GM12878 (cell line): Measurements from ENCODE around the gene LILRB5. TPM values are rescaled to one million over a fixed set of nuclear protein-coding genes. Genes with fewer than 3 reads are reported as not detected.
"Not testable (repeated sequence)": the region's sequence is repeated elsewhere in the genome, so short reads cannot be mapped to it uniquely, and the experiment has no call there.

Experiments used
- ATAC-seq: fragments of 200-7000 bp; cut with Tn5 transposase; 3 replicates; pipeline ENCODE4 v1.9.1; 2020; ENCODE audit warnings: mild to moderate bottlenecking, moderate library complexity
- BruUV-seq: library from RNA; stranded (reverse); fragments of 400-500 nt; replicated peaks from 2 replicates; lab custom pipeline; 2021; lab: Mats Ljungman, UMichigan
- CTCF ChIA-PET: fragments of 300-600 bp; sonication (Branson Sonifier 250); formaldehyde crosslinking; extraction: SDS; loops from one replicate; lab custom pipeline; 2021; ENCODE audit warnings: inconsistent platforms; lab: Yijun Ruan, JAX
- POLR2A ChIA-PET: fragments of 350-600 bp; formaldehyde crosslinking; extraction: SDS; loops from one replicate; lab custom pipeline; 2021; ENCODE audit warnings: inconsistent platforms; lab: Charles Lee
- RAD21 ChIA-PET: fragments of 300-600 bp; sonication (Branson Sonifier 250); formaldehyde crosslinking; loops from one replicate; lab custom pipeline; 2023; ENCODE audit warnings: antibody characterized with exemption; ENCODE audit not compliant: unreplicated experiment; lab: Charles Lee
- SMC1A ChIA-PET: fragments of 300-600 bp; sonication (Branson Sonifier 250); formaldehyde crosslinking; loops from one replicate; lab custom pipeline; 2023; ENCODE audit not compliant: unreplicated experiment, uncharacterized antibody; lab: Charles Lee
- DNase-seq: peaks from one replicate; pipeline ENCODE4 v3.0.0-alpha.2; 2011; ENCODE audit warnings: low read depth, low spot score
- FAIRE-seq: peaks from 3 replicates; lab custom pipeline; 2011; peaks lifted over from hg19 to GRCh38; lab: Jason Lieb, UNC
- H2AFZ ChIP-seq: 2 replicates; pipeline ENCODE4 v1.6.0; 2011; ENCODE audit warnings: low read depth, low read length, control low read depth; ENCODE audit not compliant: control insufficient read depth
- H3K27ac ChIP-seq: 2 replicates; pipeline ENCODE4 v1.5.1; 2011; ENCODE audit warnings: control low read depth; ENCODE audit not compliant: control insufficient read depth, insufficient read depth
- H3K27me3 ChIP-seq, 2 experiments: replicated peaks in 1 of 2; 2 replicates each; pipeline versions ENCODE4 v1.6.0 to v1.6.1; 2011; ENCODE audit warnings: low read length in 1 of 2; ENCODE audit not compliant: control insufficient read depth in 2 of 2, insufficient read depth in 2 of 2
- H3K36me3 ChIP-seq, 2 experiments: 2 replicates each; pipeline ENCODE4 v1.5.1; 2011; ENCODE audit warnings: low read length in 1 of 2; ENCODE audit not compliant: control insufficient read depth in 2 of 2, insufficient read depth in 2 of 2
- H3K4me1 ChIP-seq: 2 replicates; pipeline ENCODE4 v1.6.1; 2011; ENCODE audit warnings: mild to moderate bottlenecking, low read length, moderate library complexity, mixed read lengths; ENCODE audit not compliant: control insufficient read depth, insufficient read depth
- H3K4me2 ChIP-seq: 2 replicates; pipeline ENCODE4 v1.6.0; 2011; ENCODE audit warnings: control low read depth; ENCODE audit not compliant: control insufficient read depth, insufficient read depth
- H3K4me3 ChIP-seq: fragments of 200-600 bp; sonication (generic); 2 replicates; pipeline ENCODE4 v1.5.1; 2016
- H3K79me2 ChIP-seq: 2 replicates; pipeline ENCODE4 v1.6.0; 2011; ENCODE audit warnings: low read length; ENCODE audit not compliant: control insufficient read depth, insufficient read depth
- H3K9ac ChIP-seq: 2 replicates; pipeline ENCODE4 v1.8.0; 2011; ENCODE audit warnings: low read length, control low read depth, mixed read lengths; ENCODE audit not compliant: control insufficient read depth, insufficient read depth
- H3K9me3 ChIP-seq: replicated peaks from 3 replicates; pipeline ENCODE4 v1.5.1; 2011; ENCODE audit warnings: mild to moderate bottlenecking, low read length; ENCODE audit not compliant: control insufficient read depth, insufficient read depth
- H4K20me1 ChIP-seq: 2 replicates; pipeline ENCODE4 v1.6.0; 2011; ENCODE audit not compliant: control insufficient read depth, insufficient read depth
- WGBS: methylation state at CpG from one replicate; pipeline ENCODE4 v1.1.6; 2016; ENCODE audit warnings: low lambda C conversion rate; ENCODE audit not compliant: insufficient replicate concordance, insufficient coverage; ENCODE audit errors: missing lambda C conversion rate; 5-methylcytosine and 5-hydroxymethylcytosine counted together
- in situ Hi-C: fragments of 300-500 bp; cut with MboI; formaldehyde crosslinking; loops from 9 replicates; pipeline ENCODE4 v1.14.3; 2018; ENCODE audit warnings: mixed read lengths
- intact Hi-C: fragments of 100-400 bp; cut with micrococcal nuclease; formaldehyde crosslinking; loops from one replicate; pipeline ENCODE4 v1.14.2; 2022; ENCODE audit not compliant: unreplicated experiment
- polyA plus RNA-seq, 11 experiments: library from polyadenylated mRNA; depleted of rRNA in 4 of 11; unstranded in 6 of 11; stranded (reverse) in 5 of 11; fragments of >200 nt; fragmentation: Nextera tagmentation in 4 of 11; fragmentation: Illumina TruSeq in 1 of 11; extraction: Ambion mirVana in 4 of 11; extraction: Trizol in 1 of 11; gene quantifications; 1 replicate in 1 of 11; 2 replicates in 10 of 11; pipeline versions ENCODE4 v1.2.1 to v1.2.3, GENCODE V29; 2011 to 2016; ENCODE audit warnings: inconsistent platforms in 2 of 11, missing spikeins in 2 of 11, low read depth in 1 of 11
- total RNA-seq, 4 experiments: library from RNA; depleted of rRNA in 3 of 4; stranded (reverse); fragments of >200 nt in 3 of 4; fragmentation: Illumina TruSeq in 1 of 4; extraction: Trizol in 1 of 4; gene quantifications; 2 replicates each; pipeline versions ENCODE4 v1.2.1 to v1.2.3, GENCODE V29; 2013 to 2021

LILRB5 gene
- total and polyA plus RNA-seq, 10 of the 15 experiments (the other 5 are each of a cell fraction or from before 2014, with no cell fraction given), result 0.01 to 0.13 TPM; not detected in 8

DNA sequence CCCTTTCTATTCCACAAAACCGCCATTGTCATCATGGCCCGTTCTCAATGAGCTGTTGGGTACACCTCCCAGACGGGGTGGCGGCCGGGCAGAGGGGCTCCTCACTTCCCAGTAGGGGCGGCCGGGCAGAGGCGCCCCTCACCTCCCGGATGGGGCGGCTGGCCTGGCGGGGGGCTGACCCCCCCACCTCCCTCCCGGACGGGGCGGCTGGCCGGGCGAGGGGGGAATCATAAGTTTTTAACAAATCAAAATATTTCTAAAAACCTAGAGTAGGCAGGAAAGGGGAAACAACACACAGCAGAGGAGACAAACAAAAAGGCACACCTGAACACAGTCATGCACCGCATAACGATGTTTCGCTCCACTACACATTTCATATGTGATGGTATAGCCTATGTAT lies 42.3 kb downstream of the LILRB5 start:
- H4K20me1 ChIP-seq, RAD21 ChIA-PET, POLR2A ChIA-PET, in situ Hi-C loops, DNase-seq, H3K9ac ChIP-seq, H3K36me3 ChIP-seq, H3K4me2 ChIP-seq, H3K79me2 ChIP-seq, intact Hi-C loops, FAIRE-seq, H3K9me3 ChIP-seq, H3K27ac ChIP-seq, H3K4me3 ChIP-seq, BruUV-seq, CTCF ChIA-PET, H2AFZ ChIP-seq, H3K27me3 ChIP-seq, ATAC-seq, SMC1A ChIA-PET: not testable (repeated sequence)
- peaks cover 14% of the 10 kb centered on the region for H3K4me1 ChIP-seq
- WGBS, result 97% methylated on average over 11 of the region's 19 CpGs

DNA sequence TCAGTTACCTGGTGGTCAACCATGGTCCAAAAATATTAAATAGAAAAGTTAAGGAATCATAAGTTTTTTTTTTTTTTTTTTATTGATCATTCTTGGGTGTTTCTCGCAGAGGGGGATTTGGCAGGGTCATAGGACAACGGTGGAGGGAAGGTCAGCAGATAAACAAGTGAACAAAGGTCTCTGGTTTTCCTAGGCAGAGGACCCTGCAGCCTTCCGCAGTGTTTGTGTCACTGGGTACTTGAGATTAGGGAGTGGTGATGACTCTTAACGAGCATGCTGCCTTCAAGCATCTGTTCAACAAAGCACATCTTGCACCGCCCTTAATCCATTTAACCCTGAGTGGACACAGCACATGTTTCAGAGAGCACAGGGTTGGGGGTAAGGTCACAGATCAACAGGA lies 42.9 kb downstream of the LILRB5 start:
- CTCF ChIA-PET, H3K27me3 ChIP-seq, SMC1A ChIA-PET, H3K36me3 ChIP-seq, in situ Hi-C loops, H4K20me1 ChIP-seq, FAIRE-seq, H2AFZ ChIP-seq, ATAC-seq, H3K4me3 ChIP-seq, H3K9me3 ChIP-seq, RAD21 ChIA-PET, BruUV-seq, intact Hi-C loops, H3K9ac ChIP-seq, H3K4me2 ChIP-seq, POLR2A ChIA-PET, H3K79me2 ChIP-seq, DNase-seq, H3K27ac ChIP-seq: not testable (repeated sequence)
- 86% methylated on average over 3 of the region's 5 CpGs for WGBS
- peaks cover 19% of the 10 kb centered on the region for H3K4me1 ChIP-seq
